Upper lobe of right lung (tissue), 1 donor: ENCODE measurements around the gene GBF1. TPM values are rescaled to one million over a fixed set of nuclear protein-coding genes. Genes with fewer than 3 reads are reported as not detected.

Experiments used
- ATAC-seq: fragments of 200-7000 bp; cut with Tn5 transposase; one replicate; pipeline ENCODE4 v1.9.1; 2020; ENCODE audit warnings: mild to moderate bottlenecking, moderate library complexity
- DNase-seq: peaks from one replicate; pipeline ENCODE4 v3.0.0-alpha.2; 2020
- H3K27ac ChIP-seq: fragments of 200-600 bp; one replicate; pipeline ENCODE4 v1.8.0; 2022
- H3K27me3 ChIP-seq: fragments of 200-600 bp; one replicate; pipeline ENCODE4 v1.8.0; 2022; ENCODE audit warnings: mild to moderate bottlenecking
- H3K36me3 ChIP-seq: fragments of 200-600 bp; one replicate; pipeline ENCODE4 v1.8.0; 2022
- H3K4me1 ChIP-seq: fragments of 200-600 bp; one replicate; pipeline ENCODE4 v1.8.0; 2022
- H3K4me3 ChIP-seq: fragments of 200-600 bp; one replicate; pipeline ENCODE4 v1.8.0; 2022; ENCODE audit warnings: mild to moderate bottlenecking
- H3K9me3 ChIP-seq: fragments of 200-600 bp; one replicate; pipeline ENCODE4 v1.8.0; 2022
- intact Hi-C: fragments of 100-400 bp; cut with DNase I; formaldehyde crosslinking; loops from one replicate; pipeline ENCODE4 v1.11.0; 2022
- total RNA-seq: library from RNA; stranded (reverse); fragmentation: NEBNext Ultra II Directional; extraction: Animal tissue kit (Norgen Biotek cat#: 25700); gene quantifications from one replicate; pipeline ENCODE4 v1.2.1, GENCODE V29; 2021
- TF ChIP-seq, protein P1 (sequence below): fragments of 200-600 bp; IDR thresholded peaks from one replicate; pipeline ENCODE4 v1.8.0; 2022; ENCODE audit warnings: antibody characterized with exemption
- donor health status: DM: no; HTN: yes; CAD: no; lungs with severe emphysema.

The GBF1 gene
- total RNA-seq, 1 donor from 2014 or later = 38.5 TPM

DNA sequence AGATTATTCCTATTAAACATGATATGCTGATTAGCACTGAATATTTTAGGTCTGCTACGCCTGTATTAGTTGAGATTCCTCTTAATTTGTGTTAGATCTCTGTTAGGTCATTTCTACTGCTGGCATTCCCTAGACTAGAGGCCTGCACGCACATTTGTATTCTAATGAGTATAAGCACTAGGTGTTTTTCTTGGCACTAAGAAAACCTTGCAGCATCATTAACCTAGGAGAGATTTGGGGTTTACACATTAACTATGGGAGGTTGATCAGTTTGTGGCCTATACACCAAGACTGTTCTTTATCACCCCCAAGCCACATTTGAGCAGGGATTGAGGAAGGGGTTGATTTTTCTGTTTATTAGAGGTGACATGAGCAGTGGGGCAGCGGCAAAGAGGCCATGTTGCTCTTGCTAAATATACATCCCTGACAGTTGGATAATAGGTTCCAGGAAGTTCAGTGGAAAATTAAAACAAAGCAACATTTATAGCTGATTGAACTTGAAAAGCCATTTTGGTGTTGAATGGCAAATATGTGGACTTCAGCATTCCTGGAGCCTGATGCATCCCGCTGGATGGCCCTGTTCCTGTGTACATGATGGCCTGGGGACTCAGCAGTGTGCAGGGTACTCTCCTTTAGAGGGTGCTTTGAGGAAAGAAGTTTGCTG, 65.2 kb downstream of the GBF1 start:
- peaks cover 12% of the 10 kb centered on the region for H3K4me1 ChIP-seq
- ATAC-seq (peak; percentile 50), DNase-seq (no peak)
- intact Hi-C loops = no loop called here
- no peak overlapping the region for H3K27ac ChIP-seq
- TF ChIP-seq, protein P1, sequence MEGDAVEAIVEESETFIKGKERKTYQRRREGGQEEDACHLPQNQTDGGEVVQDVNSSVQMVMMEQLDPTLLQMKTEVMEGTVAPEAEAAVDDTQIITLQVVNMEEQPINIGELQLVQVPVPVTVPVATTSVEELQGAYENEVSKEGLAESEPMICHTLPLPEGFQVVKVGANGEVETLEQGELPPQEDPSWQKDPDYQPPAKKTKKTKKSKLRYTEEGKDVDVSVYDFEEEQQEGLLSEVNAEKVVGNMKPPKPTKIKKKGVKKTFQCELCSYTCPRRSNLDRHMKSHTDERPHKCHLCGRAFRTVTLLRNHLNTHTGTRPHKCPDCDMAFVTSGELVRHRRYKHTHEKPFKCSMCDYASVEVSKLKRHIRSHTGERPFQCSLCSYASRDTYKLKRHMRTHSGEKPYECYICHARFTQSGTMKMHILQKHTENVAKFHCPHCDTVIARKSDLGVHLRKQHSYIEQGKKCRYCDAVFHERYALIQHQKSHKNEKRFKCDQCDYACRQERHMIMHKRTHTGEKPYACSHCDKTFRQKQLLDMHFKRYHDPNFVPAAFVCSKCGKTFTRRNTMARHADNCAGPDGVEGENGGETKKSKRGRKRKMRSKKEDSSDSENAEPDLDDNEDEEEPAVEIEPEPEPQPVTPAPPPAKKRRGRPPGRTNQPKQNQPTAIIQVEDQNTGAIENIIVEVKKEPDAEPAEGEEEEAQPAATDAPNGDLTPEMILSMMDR = no peak
- H3K27me3 ChIP-seq = no peaks in the 10 kb centered on the region
- H3K4me3 ChIP-seq = no peak overlapping the region
- H3K36me3 ChIP-seq = peaks cover 5% of the 10 kb centered on the region
- no peaks in the 10 kb centered on the region for H3K9me3 ChIP-seq

DNA sequence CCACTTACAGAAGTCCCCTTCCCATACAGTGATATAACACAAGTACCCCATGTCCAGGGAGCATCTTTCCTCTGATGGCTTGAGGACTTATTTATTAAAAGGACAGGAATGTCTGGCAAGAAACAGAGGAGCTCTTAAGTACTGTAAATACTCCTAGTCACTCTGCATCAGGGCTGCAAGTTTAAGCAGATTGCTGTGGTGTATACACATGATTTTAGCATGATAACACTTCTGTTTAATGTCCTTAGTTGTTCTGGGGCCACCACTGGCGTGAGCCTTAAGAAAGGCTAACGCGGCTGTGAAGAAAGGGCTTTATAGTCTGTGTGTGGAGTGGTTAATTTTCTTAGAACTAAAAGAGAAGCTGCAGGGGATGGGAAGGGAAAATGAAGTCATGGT, 65.7 kb downstream of the GBF1 start:
- TF ChIP-seq, protein P1 = no peak
- ATAC-seq = peak; percentile 52
- no peak overlapping the region for H3K4me3 ChIP-seq
- intact Hi-C loops = no loop called here
- peaks cover 6% of the 10 kb centered on the region for H3K36me3 ChIP-seq
- no peak overlapping the region for H3K27ac ChIP-seq
- no peaks in the 10 kb centered on the region for H3K27me3 ChIP-seq
- H3K9me3 ChIP-seq = no peaks in the 10 kb centered on the region
- peaks cover 12% of the 10 kb centered on the region for H3K4me1 ChIP-seq
- no peak for DNase-seq

DNA sequence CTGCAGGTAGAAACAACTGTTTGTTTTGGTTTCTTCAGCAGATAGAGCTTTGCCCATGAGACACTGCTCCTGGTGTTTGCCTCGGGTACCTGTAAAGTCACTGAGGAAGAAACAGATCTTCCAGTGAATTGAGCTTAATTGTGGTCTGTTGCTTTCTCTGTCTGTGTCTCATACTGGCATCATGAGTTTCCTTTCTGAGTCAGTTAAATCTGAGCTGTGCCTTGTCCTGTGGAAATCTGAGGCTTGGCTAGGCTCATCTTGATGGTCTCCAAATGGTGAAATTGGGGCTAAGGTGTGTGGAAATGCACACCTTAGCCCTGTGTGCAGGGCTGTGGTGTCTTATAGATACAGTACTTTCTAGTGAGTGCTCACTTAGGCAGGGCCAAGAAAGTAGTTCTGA, 67.4 kb downstream of the GBF1 start:
- H3K4me3 ChIP-seq = no peak overlapping the region
- TF ChIP-seq, protein P1 = no peak
- H3K27me3 ChIP-seq = no peaks in the 10 kb centered on the region
- DNase-seq (no peak), ATAC-seq (no peak)
- H3K36me3 ChIP-seq = peaks cover 6% of the 10 kb centered on the region
- H3K27ac ChIP-seq = no peak overlapping the region
- intact Hi-C loops = no loop called here
- H3K9me3 ChIP-seq = no peaks in the 10 kb centered on the region
- peaks cover 12% of the 10 kb centered on the region for H3K4me1 ChIP-seq

DNA sequence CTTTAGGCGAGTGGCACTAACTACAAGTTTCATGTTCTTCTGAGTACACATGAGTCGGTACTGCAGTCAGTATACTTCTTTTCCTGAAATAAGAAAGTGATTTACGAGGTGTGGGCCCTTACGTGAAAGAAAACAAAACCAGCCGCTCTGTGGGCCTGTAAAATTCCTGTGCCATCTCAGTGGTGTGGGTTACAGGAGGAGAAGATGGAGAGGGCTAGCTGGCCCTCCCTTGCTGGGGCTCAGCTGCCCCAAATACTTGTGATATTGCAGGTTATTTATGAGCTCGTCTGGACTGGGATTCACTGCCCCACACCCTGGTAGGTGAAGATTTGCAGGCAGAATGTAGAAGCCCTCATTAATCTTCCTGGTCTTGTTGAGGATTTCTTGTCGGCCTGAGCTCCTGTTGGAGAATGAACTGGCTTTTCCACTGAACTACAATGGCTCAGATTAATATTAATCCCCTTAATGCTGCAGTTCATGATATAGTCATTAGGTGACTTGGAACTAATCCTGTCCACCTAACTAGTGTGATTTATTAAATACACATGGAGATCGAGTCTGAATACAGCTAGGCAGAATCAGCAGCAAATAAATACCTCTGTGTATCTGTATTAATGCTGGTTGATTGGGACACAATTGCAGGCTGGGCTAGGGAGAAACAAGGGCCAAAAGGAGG, 68.0 kb downstream of the GBF1 start:
- DNase-seq = no peak
- H3K4me1 ChIP-seq = peaks cover 12% of the 10 kb centered on the region
- H3K27ac ChIP-seq = no peak overlapping the region
- TF ChIP-seq, protein P1 = no peak
- no peak for ATAC-seq
- no peak overlapping the region for H3K4me3 ChIP-seq
- peaks cover 6% of the 10 kb centered on the region for H3K36me3 ChIP-seq
- intact Hi-C loops = no loop called here
- H3K9me3 ChIP-seq = no peaks in the 10 kb centered on the region
- no peaks in the 10 kb centered on the region for H3K27me3 ChIP-seq

DNA sequence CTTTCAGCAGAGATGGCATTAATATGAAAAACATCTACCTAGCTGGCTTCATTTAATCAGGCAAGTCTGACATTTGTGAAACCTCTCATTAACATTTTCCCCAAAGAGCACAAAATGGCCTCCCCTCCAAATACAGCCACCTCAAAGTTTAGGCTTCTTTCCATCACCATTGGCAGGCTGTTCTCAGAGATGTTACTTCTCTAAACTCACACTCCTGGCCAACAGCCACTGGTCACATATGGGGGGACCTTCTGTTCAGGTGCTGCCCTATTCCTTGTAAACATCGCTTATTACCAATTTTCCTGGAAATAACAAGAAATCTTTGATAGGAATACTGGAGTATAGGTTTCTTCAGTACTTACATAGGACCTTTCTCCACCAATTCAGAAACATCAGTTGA, 69.5 kb downstream of the GBF1 start:
- Histone ChIP-seq H3K4me3 (no peak overlapping the region), H3K36me3 (peaks cover 6% of the 10 kb centered on the region), H3K27ac (no peak overlapping the region), H3K27me3 (no peaks in the 10 kb centered on the region), H3K9me3 (no peaks in the 10 kb centered on the region), H3K4me1 (peaks cover 12% of the 10 kb centered on the region)
- TF ChIP-seq, protein P1 = no peak
- no peak for ATAC-seq
- intact Hi-C loops = no loop called here
- no peak for DNase-seq
